ENCODE results near the gene TLN1.

The TLN1 gene

GRCh38 chr9:35755071-35755470 is 23.1 kb upstream of the TLN1 start:
- DNase-seq (ENCODE audit: low spot score), result no peak

GRCh38 chr9:35754264-35754663 is 22.3 kb upstream of the TLN1 start, which contains the start of gene MSMP:
Gene MSMP, minus strand, starts transcription at chr9:35754276. Its CDS starts 147 bp downstream, at chr9:35754129.
- no peak for DNase-seq (ENCODE audit: low spot score)

- DNase-seq (ENCODE audit: low spot score), result no peak
Measured at GRCh38 chr9:35753466-35753865, 21.5 kb upstream of the TLN1 start.

GRCh38 chr9:35750256-35750531 is 18.2 kb upstream of the TLN1 start:
- no peak for DNase-seq (ENCODE audit: low spot score)

GRCh38 chr9:35749515-35750255 is 17.7 kb upstream of the TLN1 start:
- peak; percentile 51 for DNase-seq (ENCODE audit: low spot score)

GRCh38 chr9:35748858-35749514 is 17.0 kb upstream of the TLN1 start, which contains the start of the genes GBA2 and RGP1:
Gene GBA2, minus strand, starts transcription at chr9:35749228. Its CDS starts 524 bp downstream, at chr9:35748704.
Gene RGP1, plus strand, starts transcription at chr9:35749287. Its CDS starts 469 bp downstream, at chr9:35749756.
- DNase-seq (ENCODE audit: low spot score), result peak; percentile 63

GRCh38 chr9:35748242-35748857 is 16.4 kb upstream of the TLN1 start:
- no peak for DNase-seq (ENCODE audit: low spot score)

GRCh38 chr9:35746583-35746982 is 14.6 kb upstream of the TLN1 start:
- DNase-seq (ENCODE audit: low spot score), result no peak

- DNase-seq (ENCODE audit: low spot score), result no peak
Measured at GRCh38 chr9:35745569-35745968, 13.6 kb upstream of the TLN1 start.

- DNase-seq (ENCODE audit: low spot score), result no peak
Measured at GRCh38 chr9:35743880-35744518, 12.0 kb upstream of the TLN1 start.

- no peak for DNase-seq (ENCODE audit: low spot score)
Measured at GRCh38 chr9:35743452-35743851, 11.5 kb upstream of the TLN1 start.

- DNase-seq (ENCODE audit: low spot score), result no peak
Measured at GRCh38 chr9:35741740-35742139, 9.7 kb upstream of the TLN1 start.

GRCh38 chr9:35740243-35740642 is 8.2 kb upstream of the TLN1 start:
- no peak for DNase-seq (ENCODE audit: low spot score)

GRCh38 chr9:35738924-35739323 is 6.9 kb upstream of the TLN1 start:
- no peak for DNase-seq (ENCODE audit: low spot score)

GRCh38 chr9:35738186-35738585 is 6.2 kb upstream of the TLN1 start:
- no peak for DNase-seq (ENCODE audit: low spot score)

- no peak for DNase-seq (ENCODE audit: low spot score)
Measured at GRCh38 chr9:35737143-35737542, 5.1 kb upstream of the TLN1 start.

GRCh38 chr9:35736201-35736633 is 4.2 kb upstream of the TLN1 start:
- DNase-seq (ENCODE audit: low spot score), result peak; percentile 79

GRCh38 chr9:35734096-35734495 is 2.1 kb upstream of the TLN1 start:
- DNase-seq (ENCODE audit: low spot score), result no peak

GRCh38 chr9:35732800-35733541 is 976 bp upstream of the TLN1 start:
- peak; percentile 18 for DNase-seq (ENCODE audit: low spot score)

- no peak for DNase-seq (ENCODE audit: low spot score)
Measured at GRCh38 chr9:35731415-35732184, 395 bp downstream of the TLN1 start.

GRCh38 chr9:35730486-35730854 is 1.5 kb downstream of the TLN1 start:
- no peak for DNase-seq (ENCODE audit: low spot score)
